ENCODE measurements around the gene SLC6A11. TPM values are rescaled to one million over a fixed set of nuclear protein-coding genes. Genes with fewer than 3 reads are reported as not detected.

Gene SLC6A11
- total RNA-seq, 1 experiment from 2014 or later, result 1.5 TPM

- H3K79me1 ChIP-seq (ENCODE audit: insufficient read depth, low read depth, low read length, poor library complexity, severe bottlenecking), result no peaks in the 10 kb centered on the region
- no peak overlapping the region for H2AK5ac ChIP-seq (ENCODE audit: insufficient read length, low read length)
- no peak overlapping the region for H3T11ph ChIP-seq (ENCODE audit: low read length)
- H3K4me1 ChIP-seq (ENCODE audit: insufficient read depth, low read length), result no peaks in the 10 kb centered on the region
- no peaks in the 10 kb centered on the region for H3K23me2 ChIP-seq (ENCODE audit: insufficient read length, low read depth, low read length, poor library complexity, severe bottlenecking)
- no peak overlapping the region for H3K4me3 Mint-ChIP-seq
- no peak for DNase-seq
- H2AFZ ChIP-seq (ENCODE audit: low read length), result no peak overlapping the region
- H3K9ac ChIP-seq (ENCODE audit: extremely low read depth, insufficient read length, low read length), result no peak overlapping the region
- H3K4ac ChIP-seq (ENCODE audit: low read depth, low read length), result no peak overlapping the region
- H3K4me1 Mint-ChIP-seq, result peaks cover 0 to 5% of the 10 kb centered on the region in 2 experiments; a peak in 2 of 4 replicates
- peaks cover 96% of the 10 kb centered on the region for H3K27me3 Mint-ChIP-seq (ENCODE audit: low read depth)
- H2BK15ac ChIP-seq (ENCODE audit: low read depth, low read length), result no peak overlapping the region
- H3K9me3 Mint-ChIP-seq, result no peaks in the 10 kb centered on the region
- no peak overlapping the region for H4K8ac ChIP-seq (replicated peaks; ENCODE audit: insufficient read length, low read depth, low read length)
- H2BK5ac ChIP-seq (ENCODE audit: insufficient read length, low read length), result no peak overlapping the region
- H2BK120ac ChIP-seq (ENCODE audit: low read depth, low read length, poor library complexity, severe bottlenecking), result no peak overlapping the region
- H3K23ac ChIP-seq (ENCODE audit: insufficient read length, low read depth, low read length), result no peak overlapping the region
- no peak for TF ChIP-seq CTCF (conservative IDR thresholded peaks at IDR 0.05)
- no peak overlapping the region for H3K14ac ChIP-seq (ENCODE audit: insufficient read depth, low read length)
- H2BK20ac ChIP-seq (ENCODE audit: low read depth, low read length, poor library complexity, severe bottlenecking), result no peak overlapping the region
- no peak overlapping the region for H2BK12ac ChIP-seq (ENCODE audit: insufficient read length, low read depth, low read length)
- H4K20me1 ChIP-seq (ENCODE audit: control insufficient read depth, insufficient read depth, insufficient read length), result no peaks in the 10 kb centered on the region
- H3K4me2 ChIP-seq (ENCODE audit: insufficient read depth, insufficient read length, low read length), result no peak overlapping the region
- H3K36me3 Mint-ChIP-seq (ENCODE audit: insufficient read depth in 1 of 3, low read depth in 3 of 3), result no peaks in the 10 kb centered on the region; a peak in 1 of 7 replicates
- no peaks in the 10 kb centered on the region for H3K79me2 ChIP-seq (ENCODE audit: insufficient read depth, low read length)
- H3K56ac ChIP-seq (ENCODE audit: insufficient read length, low read depth, low read length), result no peak overlapping the region
- WGBS (ENCODE audit: extremely low coverage, insufficient read length, low lambda C conversion rate), result no CpG with 5 or more reads among the region's 4 CpGs
- no peak overlapping the region for H3K27ac Mint-ChIP-seq
- no peak overlapping the region for H3K27ac ChIP-seq (ENCODE audit: insufficient read length, low read depth, low read length)
- H3K9me3 ChIP-seq (ENCODE audit: control insufficient read depth, low read depth, low read length), result no peaks in the 10 kb centered on the region
- H4K91ac ChIP-seq (ENCODE audit: insufficient read length, low read depth, low read length), result no peak overlapping the region
- no peak overlapping the region for H3K18ac ChIP-seq (ENCODE audit: insufficient read length, low read depth, low read length)
- H3K27me3 ChIP-seq (ENCODE audit: insufficient read depth, low read length), result peaks cover 35% of the 10 kb centered on the region; the same call in 1 of the 2 replicates
- no peak overlapping the region for H4K5ac ChIP-seq (ENCODE audit: insufficient read length, low read depth, low read length)
Measured at GRCh38 chr3:10876661-10877060, 60.6 kb downstream of the SLC6A11 start.
